SH-SY5Y (cell line): ENCODE measurements around the gene PADI4.

Source experiments
- GATA2 ChIP-seq: IDR thresholded peaks from 2 replicates; pipeline ENCODE4 v1.6.1; 2011; ENCODE audit warnings: mild to moderate bottlenecking, low read depth, low read length
- GATA3 ChIP-seq: IDR thresholded peaks from 2 replicates; pipeline ENCODE4 v1.6.1; 2011; ENCODE audit warnings: low read depth, mild to moderate bottlenecking, low read length, moderate library complexity

Gene PADI4, protein sequence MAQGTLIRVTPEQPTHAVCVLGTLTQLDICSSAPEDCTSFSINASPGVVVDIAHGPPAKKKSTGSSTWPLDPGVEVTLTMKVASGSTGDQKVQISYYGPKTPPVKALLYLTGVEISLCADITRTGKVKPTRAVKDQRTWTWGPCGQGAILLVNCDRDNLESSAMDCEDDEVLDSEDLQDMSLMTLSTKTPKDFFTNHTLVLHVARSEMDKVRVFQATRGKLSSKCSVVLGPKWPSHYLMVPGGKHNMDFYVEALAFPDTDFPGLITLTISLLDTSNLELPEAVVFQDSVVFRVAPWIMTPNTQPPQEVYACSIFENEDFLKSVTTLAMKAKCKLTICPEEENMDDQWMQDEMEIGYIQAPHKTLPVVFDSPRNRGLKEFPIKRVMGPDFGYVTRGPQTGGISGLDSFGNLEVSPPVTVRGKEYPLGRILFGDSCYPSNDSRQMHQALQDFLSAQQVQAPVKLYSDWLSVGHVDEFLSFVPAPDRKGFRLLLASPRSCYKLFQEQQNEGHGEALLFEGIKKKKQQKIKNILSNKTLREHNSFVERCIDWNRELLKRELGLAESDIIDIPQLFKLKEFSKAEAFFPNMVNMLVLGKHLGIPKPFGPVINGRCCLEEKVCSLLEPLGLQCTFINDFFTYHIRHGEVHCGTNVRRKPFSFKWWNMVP

DNA sequence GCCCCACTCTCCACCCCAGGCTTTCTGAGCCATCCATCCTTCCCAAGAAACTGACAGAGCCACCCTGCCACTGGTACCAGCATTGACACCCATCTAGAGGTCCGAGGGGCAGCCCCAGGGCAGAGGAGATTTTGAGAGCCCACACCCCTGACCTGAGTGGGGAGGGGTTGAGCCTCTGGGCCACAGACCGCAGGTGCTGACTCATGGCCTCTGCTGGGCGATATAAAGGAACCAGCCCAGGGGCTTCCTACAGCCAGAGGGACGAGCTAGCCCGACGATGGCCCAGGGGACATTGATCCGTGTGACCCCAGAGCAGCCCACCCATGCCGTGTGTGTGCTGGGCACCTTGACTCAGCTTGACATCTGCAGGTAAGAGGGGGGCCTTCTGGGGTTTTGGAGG, at the start of gene PADI4:
Gene PADI4, plus strand, starts transcription at position 252 of the 400 bp plus-strand sequence. Its CDS starts 26 bp downstream, at position 278.
- no peak for TF ChIP-seq GATA2
- TF ChIP-seq GATA3 = no peak

DNA sequence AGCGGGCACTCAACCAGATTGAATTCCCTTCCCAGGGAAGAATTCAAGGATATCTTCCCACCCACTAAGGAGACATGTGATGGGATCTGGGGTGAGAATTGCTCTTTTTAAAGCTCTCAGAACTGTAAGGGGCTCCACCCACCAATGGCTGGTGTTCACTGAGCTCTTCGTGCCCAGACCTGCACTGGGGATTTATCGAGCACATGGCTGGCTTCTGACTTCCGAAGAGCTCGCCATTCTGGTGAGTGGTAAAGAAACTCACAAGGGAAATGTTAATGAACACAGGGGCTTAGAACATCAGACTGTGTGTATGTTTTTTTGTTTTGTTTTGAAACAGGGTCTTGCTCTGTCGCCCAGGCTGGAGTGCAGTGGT, 49.3 kb upstream of the PADI4 start:
- TF ChIP-seq GATA2 (no peak), GATA3 (no peak)

DNA sequence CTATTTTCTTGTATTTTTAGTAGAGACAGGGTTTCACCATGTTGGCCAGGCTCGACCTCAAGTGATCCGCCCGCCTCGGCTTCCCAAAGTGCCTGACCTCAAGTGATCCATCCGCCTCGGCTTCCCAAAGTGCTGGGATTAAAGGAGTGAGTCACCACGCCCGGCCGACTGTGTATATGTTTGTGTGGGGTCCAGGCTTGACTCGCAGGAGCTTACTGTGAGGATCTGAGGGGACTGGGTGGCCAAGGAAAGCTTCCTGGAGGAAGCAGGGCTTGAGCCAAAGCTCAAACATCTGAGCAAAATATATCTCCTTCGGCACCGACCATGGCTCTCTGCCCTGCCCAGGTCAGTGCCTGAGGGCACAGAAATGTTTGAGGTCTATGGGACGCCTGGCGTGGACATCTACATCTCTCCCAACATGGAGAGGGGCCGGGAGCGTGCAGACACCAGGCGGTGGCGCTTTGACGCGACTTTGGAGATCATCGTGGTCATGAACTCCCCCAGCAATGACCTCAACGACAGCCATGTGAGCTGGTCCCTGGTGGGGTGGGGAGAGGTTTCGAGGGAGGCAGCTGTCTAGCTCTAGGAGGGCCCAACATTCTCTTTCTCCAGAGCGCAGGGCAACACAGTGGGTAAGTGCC, 48.6 kb upstream of the PADI4 start:
- TF ChIP-seq GATA3 = no peak
- no peak for TF ChIP-seq GATA2

DNA sequence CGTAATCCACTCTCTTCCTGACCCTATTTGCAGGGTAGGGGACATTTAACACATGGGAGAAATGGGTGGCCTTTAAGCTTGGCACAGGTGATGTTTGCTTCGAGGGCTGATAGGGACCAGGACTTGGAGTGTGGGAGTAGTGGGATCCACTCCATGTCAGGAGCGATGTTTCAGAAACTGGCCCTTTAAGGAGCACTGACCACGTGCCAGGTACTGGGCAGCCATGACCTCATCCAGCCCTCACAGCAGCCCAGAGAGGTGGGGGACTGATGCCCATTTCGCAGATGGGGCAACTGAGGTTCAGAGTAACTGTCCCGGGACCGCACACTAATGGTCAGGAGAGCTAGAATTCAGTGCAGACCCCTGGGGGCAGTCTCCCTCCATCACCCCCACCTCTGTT, 47.7 kb upstream of the PADI4 start:
- TF ChIP-seq GATA2 = no peak
- TF ChIP-seq GATA3 = no peak

DNA sequence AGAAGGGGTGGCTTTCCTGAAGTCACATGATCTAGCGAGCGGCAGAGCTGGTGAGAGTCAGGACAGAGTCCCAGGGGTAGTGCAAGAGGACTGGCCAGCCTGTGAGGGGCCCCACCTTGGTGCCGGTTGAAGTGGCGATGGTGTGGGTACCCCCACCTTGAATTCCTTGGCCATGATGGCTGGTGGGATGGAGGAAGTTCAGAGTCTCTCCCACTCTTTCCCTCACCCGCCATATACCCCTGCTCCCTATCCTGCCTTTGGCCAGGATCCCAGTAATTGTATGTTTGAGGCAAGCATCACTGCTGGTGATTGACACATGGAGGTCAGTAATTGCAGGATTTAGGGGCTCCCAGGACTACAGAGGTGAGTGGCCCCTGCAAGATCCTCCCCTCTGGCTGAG, 47.3 kb upstream of the PADI4 start:
- TF ChIP-seq GATA3 (no peak), GATA2 (no peak)

DNA sequence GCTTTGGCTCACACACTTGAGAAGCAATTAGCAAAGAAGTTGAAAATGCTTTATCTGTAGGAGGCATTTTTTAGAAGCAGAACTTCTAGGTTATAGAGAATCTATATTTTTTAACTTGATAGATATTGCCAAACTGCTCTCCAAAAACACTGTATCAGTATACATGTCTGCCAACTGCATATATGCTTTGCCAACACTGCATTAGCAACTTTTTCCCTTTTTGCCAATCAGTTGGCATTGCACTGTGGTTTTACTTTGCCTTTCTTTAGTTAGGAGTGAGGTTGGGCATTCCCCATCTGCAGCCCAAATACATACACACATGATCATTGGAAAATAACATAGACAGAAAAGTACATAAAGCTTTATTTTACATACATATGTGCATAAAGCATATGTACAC, 44.1 kb upstream of the PADI4 start:
- TF ChIP-seq GATA3 (no peak), GATA2 (no peak)

DNA sequence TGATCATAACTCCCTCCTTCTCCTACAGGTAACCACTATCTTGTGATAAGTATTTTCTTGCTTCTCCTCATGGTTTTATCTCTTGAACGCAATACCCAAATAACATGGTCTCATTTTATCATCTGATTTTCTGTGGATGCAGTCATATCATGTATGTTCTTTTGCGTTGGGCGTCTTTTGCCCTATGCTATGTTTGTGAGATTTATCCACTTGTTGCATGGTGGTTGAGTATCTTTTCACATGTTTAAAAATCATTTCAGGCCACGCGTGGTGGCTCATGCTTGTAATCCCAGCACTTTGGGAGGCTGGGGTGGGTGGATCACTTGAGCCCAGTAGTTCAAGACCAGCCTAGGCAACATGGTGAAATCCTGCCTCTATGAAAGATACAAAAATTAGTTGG, 43.5 kb upstream of the PADI4 start:
- TF ChIP-seq GATA3 (no peak), GATA2 (no peak)

DNA sequence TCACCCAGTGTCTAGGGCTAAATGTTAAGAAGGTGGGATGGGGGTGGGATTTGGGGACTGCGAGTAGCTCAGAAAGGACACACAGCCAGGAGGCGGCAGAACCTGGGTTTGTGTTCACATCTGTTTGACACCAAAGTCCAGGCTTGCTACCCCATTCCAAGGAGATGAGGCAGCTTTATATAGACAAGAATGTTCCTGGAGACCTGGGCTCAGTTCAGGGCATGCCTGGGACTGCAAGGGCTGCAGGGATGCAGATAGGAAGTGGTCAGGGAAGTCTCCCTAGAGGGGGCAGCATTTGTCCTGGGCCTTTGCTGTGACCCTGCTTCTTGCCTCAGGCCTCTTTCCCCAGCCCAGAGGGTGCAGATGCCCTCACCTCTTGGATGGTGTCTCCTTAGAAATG, 42.8 kb upstream of the PADI4 start:
- TF ChIP-seq GATA3 (no peak), GATA2 (no peak)

DNA sequence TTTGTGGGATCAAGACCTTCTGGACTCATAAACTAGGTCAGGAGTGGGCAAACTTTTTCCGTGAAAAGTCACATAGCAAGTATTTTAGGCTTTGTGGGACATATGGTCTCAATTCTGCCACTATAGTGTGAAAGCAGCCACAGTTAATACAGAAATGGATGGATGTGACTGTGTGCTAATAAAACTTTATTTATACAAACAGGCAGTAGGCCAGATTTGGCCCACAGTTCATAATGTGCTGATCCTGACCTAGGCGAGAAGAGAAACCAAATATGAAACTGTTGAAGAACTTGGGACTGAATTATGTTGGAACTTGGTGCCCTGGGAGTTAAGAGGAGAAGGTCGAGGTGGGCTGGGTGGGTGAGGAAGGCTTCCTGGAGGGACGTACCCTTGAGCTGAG, 42.0 kb upstream of the PADI4 start:
- TF ChIP-seq GATA2 (no peak), GATA3 (no peak)

DNA sequence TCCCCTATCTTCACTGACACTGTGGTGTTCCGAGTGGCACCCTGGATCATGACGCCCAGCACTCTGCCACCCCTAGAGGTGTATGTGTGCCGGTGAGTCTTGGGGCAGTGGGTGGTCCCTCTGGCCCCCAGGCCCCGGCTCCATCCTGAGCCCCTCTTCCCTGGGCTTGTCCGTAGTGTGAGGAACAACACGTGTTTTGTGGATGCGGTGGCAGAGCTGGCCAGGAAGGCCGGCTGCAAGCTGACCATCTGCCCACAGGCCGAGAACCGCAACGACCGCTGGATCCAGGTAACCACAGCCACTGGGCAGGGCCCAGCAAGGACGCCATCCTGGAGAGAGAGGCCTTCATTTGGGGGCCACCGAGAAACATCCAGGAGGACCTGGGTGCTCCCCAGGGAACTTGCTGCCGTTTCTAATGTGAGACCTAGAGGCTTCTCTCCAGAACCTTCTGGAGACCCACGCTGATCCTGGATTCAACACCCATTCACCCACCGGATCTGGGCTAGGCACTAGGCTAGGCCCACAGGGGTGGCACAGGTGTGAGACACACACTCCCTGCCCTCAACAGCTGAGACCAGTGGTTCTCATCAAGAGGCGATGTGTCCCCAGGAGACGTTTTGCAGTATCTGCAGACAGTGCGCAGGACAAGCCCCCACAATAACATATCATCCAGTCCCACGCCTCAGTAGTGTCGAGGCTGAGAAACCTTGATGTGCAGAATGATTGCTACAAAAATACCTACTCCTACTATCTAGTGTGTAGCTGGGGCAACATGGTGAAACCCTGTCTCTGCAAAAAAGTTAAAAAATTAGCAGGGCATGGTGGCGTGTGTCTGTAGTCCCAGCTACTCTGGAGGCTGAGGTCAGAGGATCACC, 36.9 kb upstream of the PADI4 start:
- TF ChIP-seq GATA2 = no peak
- TF ChIP-seq GATA3 = no peak

DNA sequence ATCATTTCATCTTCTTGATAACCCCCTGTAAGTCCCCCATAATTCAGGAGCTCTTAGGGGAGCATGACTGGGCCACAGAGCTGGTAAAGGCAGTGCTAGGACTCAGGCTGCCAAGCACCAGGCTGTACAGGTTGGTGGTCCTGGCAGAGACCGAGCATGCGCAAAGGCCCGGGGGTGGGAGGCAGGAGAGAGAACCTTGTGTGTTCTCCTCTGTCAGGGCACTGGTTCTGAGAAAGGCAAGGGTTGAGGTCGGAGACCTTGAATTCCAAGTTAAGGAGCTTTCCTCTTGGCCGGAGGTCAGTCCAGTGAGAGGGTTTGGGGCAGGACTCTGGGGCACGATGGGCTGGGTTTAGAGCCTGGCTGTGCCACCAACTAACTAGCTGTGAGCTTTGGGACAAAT, 35.9 kb upstream of the PADI4 start:
- no peak for TF ChIP-seq GATA2
- TF ChIP-seq GATA3 = no peak

DNA sequence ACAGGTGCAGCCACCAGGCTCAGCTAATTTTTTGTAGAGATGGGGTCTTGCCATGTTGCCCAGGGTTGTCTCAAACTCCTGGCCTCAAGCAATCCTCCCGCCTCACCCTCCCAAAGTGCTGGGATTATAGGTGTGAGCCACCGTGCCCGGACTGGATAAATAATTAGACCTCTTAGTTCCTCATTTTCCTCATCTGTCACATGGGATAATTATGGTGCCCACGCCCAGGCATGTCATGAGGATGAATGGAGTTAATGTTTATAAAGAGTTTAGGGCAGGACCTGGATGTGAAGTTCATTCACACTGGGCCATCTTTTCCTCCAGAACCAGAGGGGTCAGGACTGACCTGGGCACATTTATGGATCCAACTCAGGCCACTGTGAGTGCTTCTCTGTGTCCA, 35.4 kb upstream of the PADI4 start:
- TF ChIP-seq GATA3 = no peak
- TF ChIP-seq GATA2 = no peak

DNA sequence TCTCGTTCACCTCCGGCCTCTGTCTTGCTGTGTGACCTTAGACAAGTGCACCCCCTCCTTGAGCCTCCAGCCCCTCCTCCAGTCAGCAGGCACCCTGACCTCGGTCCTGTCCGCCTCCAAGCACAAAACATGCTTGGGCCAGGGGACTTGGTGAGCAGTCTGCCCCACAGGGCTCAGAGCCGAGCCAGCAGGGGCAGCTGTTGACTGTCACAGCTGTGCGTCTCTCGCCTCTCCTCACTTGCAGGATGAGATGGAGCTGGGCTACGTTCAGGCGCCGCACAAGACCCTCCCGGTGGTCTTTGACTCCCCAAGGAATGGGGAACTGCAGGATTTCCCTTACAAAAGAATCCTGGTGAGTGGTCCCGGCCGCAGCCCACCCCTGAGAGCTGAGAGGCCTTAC, 34.9 kb upstream of the PADI4 start:
- TF ChIP-seq GATA2 (no peak), GATA3 (no peak)
